CD14-positive monocyte (primary cell): ENCODE measurements around the gene HSBP1. TPM values are rescaled to one million over a fixed set of nuclear protein-coding genes. Genes with fewer than 3 reads are reported as not detected.

Source experiments
- DNase-seq, 3 donors: peaks; one replicate each; pipeline ENCODE4 v3.0.0-alpha.2; 2011 to 2022
- H2AFZ ChIP-seq: 2 replicates; pipeline ENCODE4 v1.6.0; 2012; ENCODE audit warnings: mild to moderate bottlenecking, low read depth, low read length, inconsistent platforms; ENCODE audit not compliant: insufficient read depth, poor library complexity, severe bottlenecking
- H3K27ac ChIP-seq, 2 donors: 1 replicate in 1 of 2; 2 replicates in 1 of 2; pipeline ENCODE4 v1.5.1; 2012 to 2013; ENCODE audit warnings: low read length in 2 of 2, control low read depth in 1 of 2, inconsistent platforms in 1 of 2, low read depth in 1 of 2, mild to moderate bottlenecking in 1 of 2
- H3K27me3 ChIP-seq, 2 donors: one replicate each; pipeline versions ENCODE4 v1.6.0 to v1.6.1; 2011 to 2013; ENCODE audit warnings: low read length in 2 of 2; ENCODE audit not compliant: control insufficient read depth in 2 of 2, insufficient read depth in 2 of 2
- H3K36me3 ChIP-seq, 2 donors: replicated peaks in 1 of 2; 1 replicate in 1 of 2; 2 replicates in 1 of 2; pipeline versions ENCODE4 v1.5.1 to v1.6.1; 2012 to 2013; ENCODE audit warnings: low read length in 2 of 2, control low read depth in 1 of 2, inconsistent platforms in 1 of 2, mild to moderate bottlenecking in 1 of 2; ENCODE audit not compliant: insufficient read depth in 2 of 2, control insufficient read depth in 1 of 2
- H3K4me1 ChIP-seq, 2 donors: 1 replicate in 1 of 2; 2 replicates in 1 of 2; pipeline versions ENCODE4 v1.5.1 to v1.6.1; 2012 to 2013; ENCODE audit warnings: low read length in 2 of 2, control low read depth in 1 of 2, inconsistent platforms in 1 of 2, mild to moderate bottlenecking in 1 of 2, moderate library complexity in 1 of 2; ENCODE audit not compliant: insufficient read depth in 2 of 2, control insufficient read depth in 1 of 2
- H3K4me2 ChIP-seq: replicated peaks from 2 replicates; pipeline ENCODE3; 2012; ENCODE audit warnings: low read length, moderate library complexity, mild to moderate bottlenecking; ENCODE audit not compliant: poor library complexity, severe bottlenecking; ENCODE audit errors: extremely low read depth
- H3K4me3 ChIP-seq, 3 experiments: fragments of 200-600 bp in 1 of 3; sonication (generic) in 1 of 3; replicated peaks in 1 of 3; 1 replicate in 2 of 3; 2 replicates in 1 of 3; pipeline ENCODE4 v1.5.1; 2011 to 2013; ENCODE audit warnings: low read length in 3 of 3, mild to moderate bottlenecking in 3 of 3, control low read depth in 2 of 3, low read depth in 2 of 3, inconsistent platforms in 1 of 3, moderate library complexity in 1 of 3
- H3K79me2 ChIP-seq: 2 replicates; pipeline ENCODE4 v1.6.0; 2012; ENCODE audit warnings: mild to moderate bottlenecking, control low read depth, inconsistent platforms, low read length, moderate library complexity; ENCODE audit not compliant: insufficient read depth
- H3K9ac ChIP-seq: 2 replicates; pipeline ENCODE4 v1.6.0; 2017; ENCODE audit warnings: low read length, mild to moderate bottlenecking; ENCODE audit not compliant: insufficient read depth, poor library complexity, severe bottlenecking
- H3K9me3 ChIP-seq, 2 donors: replicated peaks in 1 of 2; 1 replicate in 1 of 2; 2 replicates in 1 of 2; pipeline versions ENCODE4 v1.5.1 to v1.6.1; 2012 to 2013; ENCODE audit warnings: low read length in 2 of 2, control low read depth in 1 of 2; ENCODE audit not compliant: control insufficient read depth in 1 of 2, insufficient read depth in 1 of 2
- H4K20me1 ChIP-seq: 2 replicates; pipeline ENCODE4 v1.6.0; 2012; ENCODE audit warnings: mild to moderate bottlenecking, low read length, control low read depth, moderate library complexity; ENCODE audit not compliant: insufficient read depth
- H3K27ac Mint-ChIP-seq, 7 donors: one replicate each; pipeline ENCODE4 v1.8.0; 2020; ENCODE audit warnings: mild to moderate bottlenecking in 7 of 7, mixed read lengths in 7 of 7, moderate library complexity in 6 of 7, inconsistent platforms in 2 of 7
- H3K27me3 Mint-ChIP-seq, 3 donors: one replicate each; pipeline ENCODE4 v1.8.0; 2021 to 2022; ENCODE audit warnings: low read depth in 3 of 3, mild to moderate bottlenecking in 3 of 3, mixed read lengths in 3 of 3, moderate library complexity in 3 of 3, inconsistent platforms in 1 of 3
- H3K36me3 Mint-ChIP-seq, 2 donors: one replicate each; pipeline ENCODE4 v1.8.0; 2020; ENCODE audit warnings: mixed read lengths in 2 of 2, inconsistent platforms in 1 of 2, mild to moderate bottlenecking in 1 of 2
- H3K4me1 Mint-ChIP-seq: one replicate; pipeline ENCODE4 v1.8.0; 2020; ENCODE audit warnings: mild to moderate bottlenecking, mixed read lengths
- H3K4me3 Mint-ChIP-seq, 2 donors: one replicate each; pipeline ENCODE4 v1.8.0; 2020; ENCODE audit warnings: mild to moderate bottlenecking in 2 of 2, mixed read lengths in 2 of 2, moderate library complexity in 1 of 2
- H3K9me3 Mint-ChIP-seq, 7 donors: one replicate each; pipeline ENCODE4 v1.8.0; 2020 to 2022; ENCODE audit warnings: mixed read lengths in 7 of 7, mild to moderate bottlenecking in 6 of 7, moderate library complexity in 6 of 7, inconsistent platforms in 2 of 7
- CTCF ChIP-seq: fragments of 200-600 bp; IDR thresholded peaks from one replicate; pipeline ENCODE4 v1.8.0; 2022; ENCODE audit warnings: antibody characterized with exemption, mild to moderate bottlenecking
- WGBS: methylation state at CpG from one replicate; pipeline ENCODE4 v1.1.5; 2013; ENCODE audit warnings: missing lambda C conversion rate; ENCODE audit not compliant: insufficient coverage; 5-methylcytosine and 5-hydroxymethylcytosine counted together
- intact Hi-C, 2 donors: fragments of 100-400 bp; cut with micrococcal nuclease; formaldehyde crosslinking; loops; one replicate each; pipeline versions ENCODE4 v1.15.0 to v1.15.1; 2023
- polyA plus RNA-seq, 3 donors: library from polyadenylated mRNA; depleted of rRNA in 1 of 3; unstranded in 2 of 3; stranded (reverse) in 1 of 3; fragments of 300-500 nt in 2 of 3; fragments of >200 nt in 1 of 3; fragmentation: Illumina TruSeq in 2 of 3; gene quantifications; 1 replicate in 2 of 3; 2 replicates in 1 of 3; pipeline ENCODE4 v1.2.3, GENCODE V29; 2012 to 2021

Gene HSBP1
- polyA plus RNA-seq, 3 donors: 16.9 to 194 (median 178) TPM

DNA sequence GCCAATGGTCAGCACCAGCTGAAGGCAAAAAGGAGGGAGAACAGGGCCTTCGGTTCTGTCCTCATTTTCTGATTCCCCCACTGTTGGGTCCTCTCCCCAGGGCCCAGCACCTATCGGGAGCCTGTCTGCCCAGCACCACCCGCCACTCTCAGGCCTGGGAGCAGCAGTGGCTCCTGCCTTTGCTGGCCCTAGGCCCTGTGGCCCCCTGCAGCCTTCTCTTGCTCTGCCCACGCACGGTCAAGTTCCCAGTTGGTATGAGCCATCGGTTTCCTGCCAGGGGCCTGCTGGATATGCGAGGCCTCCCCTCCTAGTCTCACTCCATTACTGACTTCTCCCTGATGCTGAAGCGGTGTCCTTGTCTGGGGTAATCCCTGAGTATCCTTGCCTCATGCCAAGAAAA is 37.5 kb downstream of the HSBP1 start:
- no peak for TF ChIP-seq CTCF
- H3K27ac Mint-ChIP-seq: peak overlapping the region in 4 of 7 donors; percentile 25 to 87 (median 58)
- 94% methylated on average over 7 of the region's 8 CpGs for WGBS

DNA sequence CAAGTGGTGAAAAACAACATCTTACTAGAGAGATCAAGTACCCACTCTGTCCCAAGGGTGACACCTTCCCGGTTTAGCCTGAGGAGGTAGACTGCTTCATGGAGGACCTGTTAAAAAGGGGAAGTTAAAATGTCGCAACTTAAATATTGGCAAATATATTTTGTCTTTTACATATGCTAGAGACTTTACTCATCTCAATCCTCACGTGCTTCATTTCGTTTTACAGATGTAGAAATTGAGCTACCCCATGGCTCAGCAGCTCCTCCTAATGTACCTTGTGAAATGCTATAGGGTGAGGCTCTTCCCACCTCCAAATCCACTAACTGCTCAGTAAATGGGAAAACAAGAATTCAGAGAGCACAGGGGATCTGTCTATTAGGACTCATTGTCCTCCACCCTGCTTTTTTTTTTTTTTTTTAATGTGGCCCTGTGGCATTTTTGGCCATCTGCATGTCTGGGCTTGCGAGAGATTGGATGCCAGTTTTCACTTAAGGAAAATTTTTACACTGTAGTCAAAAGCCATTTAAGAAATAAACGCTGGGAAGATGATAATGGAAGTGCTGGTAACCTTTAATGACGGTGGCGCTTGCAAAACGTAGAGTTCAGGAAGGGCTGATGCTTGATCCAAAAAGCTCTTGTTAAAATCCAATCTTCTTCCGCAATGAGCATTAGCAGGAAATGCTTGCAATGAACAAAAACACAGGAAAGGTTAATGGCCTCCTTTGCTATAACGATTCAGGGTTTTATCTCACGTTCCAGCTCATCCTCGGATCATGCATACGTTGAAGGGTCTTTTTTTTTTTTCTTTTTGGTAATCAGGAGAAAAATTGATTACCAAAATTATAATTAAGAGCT is 39.8 kb downstream of the HSBP1 start:
- Mint-ChIP-seq H3K9me3 (peaks cover 0 to 3% (median 0%) of the 10 kb centered on the region in 7 donors), H3K4me3 (no peak overlapping the region), H3K4me1 (peaks cover 48% of the 10 kb centered on the region), H3K27me3 (peaks cover 0 to 6% (median 0%) of the 10 kb centered on the region in 3 donors), H3K36me3 (peaks cover 0 to 2% of the 10 kb centered on the region in 2 donors), H3K27ac (peak overlapping the region; percentile 86 to 94 (median 92))
- Histone ChIP-seq H3K4me3 (peak overlapping the region in 1 of 3 experiments; percentile 18), H3K4me2 (peak overlapping the region; percentile 21), H2AFZ (no peak overlapping the region), H3K27me3 (no peaks in the 10 kb centered on the region), H3K9ac (no peak overlapping the region), H3K27ac (peak overlapping the region; percentile 42 to 83), H3K9me3 (no peaks in the 10 kb centered on the region), H3K4me1 (peaks cover 47 to 68% of the 10 kb centered on the region in 2 donors), H3K36me3 (no peaks in the 10 kb centered on the region), H3K79me2 (no peaks in the 10 kb centered on the region), H4K20me1 (no peaks in the 10 kb centered on the region)
- intact Hi-C loops: no loop called here
- TF ChIP-seq CTCF: no peak
- DNase-seq: peak; percentile 86 to 99 (median 90)
- WGBS: 74% methylated on average over 4 of the region's 14 CpGs

More for the DNA sequence above, 37.5 kb downstream of the HSBP1 start:
- H4K20me1 ChIP-seq: no peaks in the 10 kb centered on the region
- no peak overlapping the region for H3K4me3 ChIP-seq
- no peak overlapping the region for H3K4me2 ChIP-seq
- no peak overlapping the region for H3K4me3 Mint-ChIP-seq
- H3K4me1 Mint-ChIP-seq: peaks cover 61% of the 10 kb centered on the region
- no peak overlapping the region for H2AFZ ChIP-seq
- no peak overlapping the region for H3K9ac ChIP-seq
- no peaks in the 10 kb centered on the region for H3K9me3 ChIP-seq
- H3K9me3 Mint-ChIP-seq: no peaks in the 10 kb centered on the region
- H3K36me3 ChIP-seq: no peaks in the 10 kb centered on the region
- no peaks in the 10 kb centered on the region for H3K79me2 ChIP-seq
- H3K27me3 ChIP-seq: no peaks in the 10 kb centered on the region
- H3K27me3 Mint-ChIP-seq: peaks cover 0 to 3% (median 0%) of the 10 kb centered on the region in 3 donors
- DNase-seq: no peak
- peak overlapping the region in 1 of 2 donors; percentile 86 for H3K27ac ChIP-seq
- intact Hi-C loops: no loop called here
- peaks cover 0 to 2% of the 10 kb centered on the region in 2 donors for H3K36me3 Mint-ChIP-seq
- H3K4me1 ChIP-seq: peaks cover 60 to 82% of the 10 kb centered on the region in 2 donors
